Epithelial cell of esophagus (primary cell): Measurements from ENCODE around the gene NCBP3.
A peak's percentile ranks its signal among the peaks of the same experiment; 100 is the strongest.

Source experiments
- DNase-seq: peaks from one replicate; pipeline ENCODE4 v3.0.0; 2010; ENCODE audit warnings: low read depth
- H3K4me3 ChIP-seq: 2 replicates; pipeline ENCODE4 v1.5.1; 2011; ENCODE audit warnings: mild to moderate bottlenecking, low read length, control low read depth
- CTCF ChIP-seq: IDR thresholded peaks from 2 replicates; pipeline ENCODE4 v1.5.1; 2011; ENCODE audit warnings: low read depth, mild to moderate bottlenecking, low read length, control low read depth, inconsistent platforms; ENCODE audit not compliant: insufficient read depth; ENCODE audit errors: missing control alignments

NCBP3 gene

GRCh38 chr17:3835410-3836229, 10.4 kb downstream of the NCBP3 start:
- DNase-seq = no peak
- TF ChIP-seq CTCF = no peak
- H3K4me3 ChIP-seq = no peak overlapping the region

DNA sequence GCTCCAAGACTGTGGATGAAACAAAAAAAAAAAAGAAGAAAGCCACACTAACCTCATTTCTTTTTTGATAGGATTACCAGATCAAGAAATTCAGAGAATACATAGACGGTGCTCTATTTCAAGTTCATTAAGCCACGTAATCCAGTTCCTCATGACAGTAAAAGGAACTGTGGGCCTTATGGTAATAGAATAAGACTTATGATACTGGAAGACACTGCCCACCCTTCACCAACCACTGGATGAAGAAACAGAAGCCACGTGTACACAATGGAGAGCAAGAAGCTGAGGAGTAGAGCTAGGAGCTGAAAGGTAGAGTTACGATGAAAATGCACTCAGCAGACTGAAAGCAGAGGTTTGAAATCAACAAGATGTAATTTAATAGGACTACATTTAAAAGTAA, 11.2 kb downstream of the NCBP3 start:
- no peak overlapping the region for H3K4me3 ChIP-seq
- TF ChIP-seq CTCF = no peak
- DNase-seq = no peak

GRCh38 chr17:3828852-3829232, 17.2 kb downstream of the NCBP3 start:
- H3K4me3 ChIP-seq = no peak overlapping the region
- no peak for TF ChIP-seq CTCF
- DNase-seq = no peak

GRCh38 chr17:3828151-3828851, 17.7 kb downstream of the NCBP3 start:
- DNase-seq = no peak
- H3K4me3 ChIP-seq = no peak overlapping the region

DNA sequence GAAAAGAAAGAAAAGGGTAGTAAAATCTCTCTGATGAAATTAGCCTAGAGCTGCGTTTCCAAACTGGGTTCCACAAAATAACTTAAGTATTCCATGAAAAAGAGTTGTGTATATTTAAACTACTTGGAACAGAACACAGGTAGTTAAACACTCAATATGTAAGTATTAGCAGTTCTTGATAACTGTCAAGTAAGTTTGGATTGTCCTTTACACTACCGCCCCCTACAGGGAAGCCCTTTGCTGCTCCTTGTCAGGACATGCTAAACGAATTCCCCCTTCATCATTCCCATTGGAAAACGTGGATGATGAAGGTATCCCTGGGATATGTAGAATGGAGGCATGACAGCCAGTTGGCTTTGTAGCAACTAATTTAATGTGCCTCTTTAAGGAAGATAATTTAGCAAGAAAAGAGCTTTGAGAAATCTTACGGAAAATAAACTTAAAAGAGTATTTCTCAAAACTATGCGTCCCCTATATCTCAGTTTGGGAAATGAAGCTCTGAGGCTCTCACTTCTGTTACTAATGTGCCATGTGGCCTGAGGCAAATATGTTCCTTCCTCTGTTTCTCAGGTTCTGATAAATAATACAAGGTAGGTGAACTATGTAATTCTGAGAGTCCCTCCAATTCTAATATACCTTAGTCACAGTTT, 18.8 kb downstream of the NCBP3 start:
- peak; percentile 83 for DNase-seq
- H3K4me3 ChIP-seq = no peak overlapping the region
- TF ChIP-seq CTCF = peak; percentile 90

More at GRCh38 chr17:3828151-3828851, 17.7 kb downstream of the NCBP3 start:
- TF ChIP-seq CTCF = no peak

DNA sequence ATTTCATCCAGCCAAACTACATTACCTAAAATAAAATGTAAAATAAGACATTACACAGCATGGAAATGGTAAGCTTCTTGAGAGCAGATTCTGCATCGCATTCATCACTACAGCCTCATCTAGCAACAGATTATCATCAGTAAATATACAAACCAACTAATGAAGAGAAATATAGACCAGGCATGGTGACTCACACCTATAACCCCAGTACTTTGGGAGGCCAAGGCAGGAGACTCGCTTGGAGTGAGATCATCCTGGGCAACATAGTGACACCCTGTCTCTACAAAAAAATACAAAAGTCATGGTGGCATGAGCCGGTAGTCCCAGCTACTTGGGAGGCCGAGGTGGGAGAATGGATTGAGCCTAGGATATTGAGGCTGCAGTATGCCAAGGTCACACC, 19.9 kb downstream of the NCBP3 start:
- no peak overlapping the region for H3K4me3 ChIP-seq
- no peak for DNase-seq
- no peak for TF ChIP-seq CTCF
